GM21447 (cell line): ENCODE data around the gene KRTAP10-1.

Experiments
- ATAC-seq: cut with Tn5 transposase; IDR thresholded peaks from one replicate; pipeline ENCODE4 v1.9.1; 2021; ENCODE audit not compliant: unreplicated experiment

The KRTAP10-1 gene

GRCh38 chr21:44517175-44517899, 22.7 kb downstream of the KRTAP10-1 start:
- no peak for ATAC-seq

GRCh38 chr21:44516828-44517174, 23.2 kb downstream of the KRTAP10-1 start:
- no peak for ATAC-seq

DNA sequence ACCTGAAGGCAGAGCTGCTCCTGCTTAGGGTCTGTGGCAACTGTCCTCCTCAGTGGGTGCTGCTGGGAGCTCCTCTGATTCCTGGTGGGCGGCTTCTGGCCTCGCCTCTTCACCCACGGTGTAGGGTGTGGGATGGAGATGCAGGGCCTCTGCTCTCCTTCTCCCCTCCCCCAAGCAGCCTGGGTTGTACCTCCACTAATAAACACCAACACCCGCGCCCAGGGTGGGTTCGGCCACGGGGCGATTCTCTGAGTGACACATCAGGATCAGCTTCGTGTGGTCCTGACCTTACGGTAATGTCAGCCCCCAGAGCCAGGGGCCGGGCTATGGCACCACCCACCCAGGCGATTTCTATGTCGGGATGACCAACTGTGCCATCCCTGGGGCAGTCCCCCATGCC, 23.7 kb downstream of the KRTAP10-1 start:
- ATAC-seq = no peak

GRCh38 chr21:44515359-44516165, 24.4 kb downstream of the KRTAP10-1 start:
- ATAC-seq = no peak

GRCh38 chr21:44514746-44515358, 25.1 kb downstream of the KRTAP10-1 start:
- ATAC-seq = no peak

- ATAC-seq = no peak
These were observed 25.8 kb downstream of the KRTAP10-1 start for GRCh38 chr21:44514218-44514520.

GRCh38 chr21:44513389-44514217, 26.4 kb downstream of the KRTAP10-1 start:
- ATAC-seq = no peak

GRCh38 chr21:44512496-44513388, 27.3 kb downstream of the KRTAP10-1 start:
- no peak for ATAC-seq

GRCh38 chr21:44511938-44512275, 28.1 kb downstream of the KRTAP10-1 start:
- no peak for ATAC-seq

DNA sequence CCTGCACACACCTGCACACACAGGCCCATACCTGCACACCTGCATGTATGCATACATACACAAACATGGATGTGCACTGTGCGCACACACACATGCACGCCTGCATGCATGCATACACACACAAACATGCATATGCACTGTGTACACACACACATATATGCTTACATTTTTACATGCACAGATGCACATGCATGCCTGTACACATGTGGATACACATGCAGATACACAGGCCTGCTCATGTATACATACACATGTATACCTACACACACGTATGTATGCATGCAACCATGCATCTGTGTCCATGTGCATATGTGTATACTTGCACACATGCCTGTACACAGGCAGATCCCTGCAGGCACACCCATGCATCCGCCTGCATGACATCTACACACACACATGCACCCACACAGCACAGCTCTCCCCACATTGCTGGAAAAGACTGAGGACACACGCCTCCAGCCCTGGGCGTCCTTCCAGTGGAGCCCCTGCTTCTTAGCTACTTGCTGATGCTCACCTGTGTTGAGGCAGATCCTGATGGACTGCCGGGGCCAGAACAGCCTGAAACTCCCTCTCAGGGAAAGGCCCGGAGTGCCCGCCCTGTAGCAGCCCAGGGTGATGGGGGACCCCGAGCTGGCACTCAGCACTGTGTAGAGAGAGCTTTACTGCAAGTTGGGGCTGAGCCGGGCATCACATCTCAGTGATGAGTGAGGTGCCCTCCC, 28.6 kb downstream of the KRTAP10-1 start:
- no peak for ATAC-seq

- no peak for ATAC-seq
These were observed 29.3 kb downstream of the KRTAP10-1 start for GRCh38 chr21:44510508-44511218.

DNA sequence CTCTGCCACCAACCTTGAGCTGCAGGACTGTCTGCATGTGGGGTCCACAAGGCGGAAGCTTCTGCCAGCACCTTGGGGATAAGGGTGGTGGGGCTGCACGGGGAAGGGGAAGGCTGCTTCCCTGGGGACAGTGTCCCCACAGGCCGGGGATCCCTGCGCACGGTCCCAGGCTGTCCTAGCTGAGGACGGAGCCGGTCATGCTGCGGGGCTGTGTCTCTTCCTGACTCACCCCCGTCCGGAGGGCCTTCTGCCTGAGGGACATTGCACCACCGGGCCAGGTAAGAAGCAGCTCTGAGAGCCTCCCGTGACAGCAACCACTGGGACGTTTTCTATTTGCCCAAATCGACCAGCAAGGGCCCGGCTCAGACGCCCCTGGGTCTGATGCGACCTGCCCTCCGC, 29.9 kb downstream of the KRTAP10-1 start:
- no peak for ATAC-seq

DNA sequence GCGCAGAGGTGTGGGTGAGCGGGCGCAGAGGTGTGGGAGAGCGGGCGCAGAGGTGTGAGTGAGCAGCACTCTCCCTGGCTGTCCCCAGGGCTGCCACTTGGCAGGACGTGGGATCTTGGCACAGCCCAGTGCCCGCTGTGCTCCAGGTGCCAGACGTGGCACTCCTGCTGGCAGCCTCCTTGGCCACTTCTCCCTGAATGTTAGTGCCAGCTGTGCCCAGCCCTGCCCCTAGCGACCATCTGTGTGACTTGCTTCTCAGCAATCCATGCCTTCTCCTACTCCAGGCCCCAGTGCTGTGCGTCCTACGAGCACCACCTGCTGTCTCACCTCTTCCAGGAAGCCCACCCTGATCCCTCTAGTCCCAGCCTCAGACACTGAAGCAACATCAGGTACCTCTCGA, 30.5 kb downstream of the KRTAP10-1 start:
- ATAC-seq = no peak

GRCh38 chr21:44508711-44509445, 31.1 kb downstream of the KRTAP10-1 start:
- no peak for ATAC-seq

DNA sequence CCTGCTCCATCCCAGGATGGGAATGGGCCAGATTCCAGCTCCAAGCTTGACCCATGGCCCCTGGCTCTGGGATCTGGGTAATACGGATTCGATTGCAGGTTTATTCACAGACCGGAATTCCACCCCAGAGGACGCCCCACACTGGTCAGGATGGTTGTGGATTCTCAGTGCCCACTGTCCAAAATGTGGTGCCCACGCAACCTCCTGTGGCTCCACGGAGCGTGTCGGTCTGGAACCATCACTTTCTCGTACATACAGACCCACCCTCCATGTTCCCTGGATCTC, 31.6 kb downstream of the KRTAP10-1 start:
- no peak for ATAC-seq

DNA sequence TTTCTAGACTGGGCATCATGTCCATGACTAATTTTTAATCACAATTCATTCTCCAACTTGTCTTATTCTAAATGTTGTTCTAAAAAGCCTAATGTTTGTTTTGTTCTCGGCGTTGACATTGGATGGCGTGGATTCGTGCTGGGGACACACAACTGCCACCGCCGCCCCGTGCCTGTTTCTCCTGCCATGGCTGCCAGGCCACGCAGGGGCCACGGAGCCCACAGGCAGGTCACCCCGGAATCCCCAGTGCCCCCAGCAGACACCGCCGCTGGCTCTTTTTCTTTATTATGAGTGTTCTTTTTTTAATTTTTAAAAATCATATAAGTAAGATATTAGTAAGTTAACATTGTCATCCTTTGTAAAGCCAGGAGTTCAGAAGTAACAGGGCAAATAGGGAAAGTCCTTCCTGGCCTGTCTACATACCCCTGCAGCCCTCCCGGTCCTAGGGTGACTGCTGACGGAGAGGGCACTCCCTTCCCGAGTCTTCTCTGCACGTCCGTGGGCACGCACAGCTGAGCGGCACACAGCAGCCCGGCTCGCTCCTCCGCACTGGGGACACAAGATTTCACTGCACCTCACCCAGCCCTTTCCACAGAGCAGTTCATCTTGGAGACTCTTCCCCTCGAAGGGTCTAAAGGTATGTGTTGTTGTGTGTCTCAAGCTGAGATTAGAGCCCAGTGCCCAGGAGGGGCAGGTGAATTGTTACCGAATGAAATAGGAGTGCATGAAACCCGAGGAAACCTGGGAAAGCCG, 32.1 kb downstream of the KRTAP10-1 start:
- no peak for ATAC-seq

GRCh38 chr21:44506279-44507255, 33.4 kb downstream of the KRTAP10-1 start:
- ATAC-seq = no peak
